A549 (cell line): ENCODE results near the gene RUNX2.

Source experiments
- EP300 ChIP-seq, 2 experiments: fragments of >200 bp; sonication (Bioruptor Twin); formaldehyde crosslinking; IDR thresholded peaks; 2 replicates in 1 of 2; 3 replicates in 1 of 2; pipeline ENCODE4 v1.6.1; 2016 to 2017
- SREBF2 ChIP-seq: fragments of 450-650 bp; IDR thresholded peaks from 2 replicates; pipeline ENCODE4 v1.6.1; 2014; ENCODE audit warnings: mild to moderate bottlenecking, moderate library complexity
- TF ChIP-seq, protein P1 (sequence below): IDR thresholded peaks from 2 replicates; pipeline ENCODE4 v1.6.1; 2012
- TF ChIP-seq, protein P2 (sequence below): fragments of >200 bp; sonication (Bioruptor Twin); formaldehyde crosslinking; IDR thresholded peaks from 3 replicates; pipeline ENCODE4 v1.5.1; 2016

DNA sequence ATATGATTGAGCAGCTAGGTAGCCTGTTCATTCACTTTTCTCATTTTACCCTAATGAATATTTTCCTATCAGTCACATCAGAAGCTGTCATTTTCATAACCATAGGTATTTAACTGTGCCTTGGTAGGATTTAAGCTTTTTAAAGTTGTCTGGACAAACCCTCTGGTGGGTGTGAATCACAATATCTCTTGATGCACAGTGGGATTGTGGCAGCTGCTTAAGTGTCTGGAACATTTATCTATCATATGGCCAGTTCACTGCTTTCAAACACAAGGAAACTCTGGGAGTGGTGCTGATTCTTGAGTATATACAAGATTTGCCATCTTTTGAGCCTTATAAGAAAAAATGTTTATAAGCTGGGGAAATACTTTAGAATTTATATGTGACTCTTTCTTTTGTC is 136.6 kb downstream of the RUNX2 start:
- TF ChIP-seq SREBF2 (no peak), EP300 (IDR thresholded peaks at IDR 0.05) (no peak)
- TF ChIP-seq, protein P1, sequence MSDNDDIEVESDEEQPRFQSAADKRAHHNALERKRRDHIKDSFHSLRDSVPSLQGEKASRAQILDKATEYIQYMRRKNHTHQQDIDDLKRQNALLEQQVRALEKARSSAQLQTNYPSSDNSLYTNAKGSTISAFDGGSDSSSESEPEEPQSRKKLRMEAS = no peak
- TF ChIP-seq, protein P2, sequence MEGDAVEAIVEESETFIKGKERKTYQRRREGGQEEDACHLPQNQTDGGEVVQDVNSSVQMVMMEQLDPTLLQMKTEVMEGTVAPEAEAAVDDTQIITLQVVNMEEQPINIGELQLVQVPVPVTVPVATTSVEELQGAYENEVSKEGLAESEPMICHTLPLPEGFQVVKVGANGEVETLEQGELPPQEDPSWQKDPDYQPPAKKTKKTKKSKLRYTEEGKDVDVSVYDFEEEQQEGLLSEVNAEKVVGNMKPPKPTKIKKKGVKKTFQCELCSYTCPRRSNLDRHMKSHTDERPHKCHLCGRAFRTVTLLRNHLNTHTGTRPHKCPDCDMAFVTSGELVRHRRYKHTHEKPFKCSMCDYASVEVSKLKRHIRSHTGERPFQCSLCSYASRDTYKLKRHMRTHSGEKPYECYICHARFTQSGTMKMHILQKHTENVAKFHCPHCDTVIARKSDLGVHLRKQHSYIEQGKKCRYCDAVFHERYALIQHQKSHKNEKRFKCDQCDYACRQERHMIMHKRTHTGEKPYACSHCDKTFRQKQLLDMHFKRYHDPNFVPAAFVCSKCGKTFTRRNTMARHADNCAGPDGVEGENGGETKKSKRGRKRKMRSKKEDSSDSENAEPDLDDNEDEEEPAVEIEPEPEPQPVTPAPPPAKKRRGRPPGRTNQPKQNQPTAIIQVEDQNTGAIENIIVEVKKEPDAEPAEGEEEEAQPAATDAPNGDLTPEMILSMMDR = no peak
